SU-DHL-6 (cell line): ENCODE results near the gene TSC22D4.
"Not testable (repeated sequence)": the region's sequence is repeated elsewhere in the genome, so short reads cannot be mapped to it uniquely, and the experiment has no call there.

Source experiments
- H2AFZ ChIP-seq: fragments of 200-600 bp; sonication (generic); 2 replicates; pipeline ENCODE4 v1.6.1; 2014; ENCODE audit warnings: low read depth, mild to moderate bottlenecking, moderate library complexity, mixed read lengths, antibody characterized with exemption, low read length; ENCODE audit not compliant: severe bottlenecking
- H3F3A ChIP-seq: fragments of 200-600 bp; shearing (Covaris generic); 2 replicates; pipeline ENCODE4 v1.6.0; 2016; ENCODE audit warnings: antibody characterized with exemption, mild to moderate bottlenecking; ENCODE audit not compliant: insufficient read depth
- H3K27ac ChIP-seq: fragments of 200-600 bp; sonication (generic); 2 replicates; pipeline ENCODE4 v1.5.1; 2016; ENCODE audit warnings: low read depth, mild to moderate bottlenecking, low read length, moderate library complexity, mixed read lengths
- H3K27me3 ChIP-seq: fragments of 200-600 bp; sonication (generic), shearing (Covaris generic); 2 replicates; pipeline ENCODE4 v1.6.0; 2014; ENCODE audit warnings: mild to moderate bottlenecking, low read length
- H3K36me3 ChIP-seq: fragments of 200-600 bp; sonication (generic); 2 replicates; pipeline ENCODE4 v1.6.1; 2014; ENCODE audit warnings: mild to moderate bottlenecking, low read length, mixed read lengths
- H3K4me2 ChIP-seq: fragments of 300-600, 200-600 bp; shearing (Covaris generic), sonication (generic); 2 replicates; pipeline ENCODE4 v1.6.0; 2014; ENCODE audit warnings: low read length, low read depth, mild to moderate bottlenecking; ENCODE audit not compliant: poor library complexity, severe bottlenecking
- H3K4me3 ChIP-seq: fragments of 200-600 bp; sonication (generic); 2 replicates; pipeline ENCODE4 v1.5.1; 2014; ENCODE audit warnings: antibody characterized with exemption, low read length, mild to moderate bottlenecking, mixed read lengths; ENCODE audit not compliant: insufficient read depth, poor library complexity, severe bottlenecking
- H3K79me2 ChIP-seq: fragments of 200-600 bp; sonication (generic); 2 replicates; pipeline ENCODE4 v1.6.1; 2014; ENCODE audit warnings: mild to moderate bottlenecking, low read length, moderate library complexity; ENCODE audit not compliant: insufficient read depth
- H3K9ac ChIP-seq: fragments of 200-600 bp; sonication (generic); 2 replicates; pipeline ENCODE4 v1.7.0; 2014; ENCODE audit warnings: mild to moderate bottlenecking, low read length
- H3K9me2 ChIP-seq: fragments of 200-600 bp; sonication (generic); replicated peaks from 2 replicates; pipeline ENCODE4 v1.6.1; 2014; ENCODE audit warnings: low read length; ENCODE audit not compliant: insufficient read depth
- H3K9me3 ChIP-seq: fragments of 200-600 bp; sonication (generic); 2 replicates; pipeline ENCODE4 v1.6.1; 2014; ENCODE audit warnings: low read length, mixed read lengths; ENCODE audit not compliant: insufficient read depth
- H4K20me1 ChIP-seq: fragments of 200-600 bp; sonication (generic); 2 replicates; pipeline ENCODE4 v1.6.1; 2014; ENCODE audit warnings: low read depth, mild to moderate bottlenecking, antibody characterized with exemption, low read length, moderate library complexity, mixed read lengths
- CTCF ChIP-seq: fragments of 200-600 bp; sonication (generic); IDR thresholded peaks from one replicate; pipeline ENCODE4 v1.5.1; 2017; ENCODE audit warnings: antibody characterized with exemption, mild to moderate bottlenecking, low read length, moderate library complexity; ENCODE audit not compliant: insufficient read depth, poor library complexity, severe bottlenecking
- EZH2phosphoT487 ChIP-seq: fragments of 200-600 bp; sonication (generic), shearing (Covaris generic); conservative IDR thresholded peaks from 2 replicates; pipeline ENCODE4 v1.6.1; 2018; ENCODE audit warnings: mild to moderate bottlenecking, antibody characterized with exemption, low read length, moderate library complexity, mixed read lengths

Gene TSC22D4

GRCh38 chr7:100456562-100456961 is 22.5 kb downstream of the TSC22D4 start:
- H3K9ac ChIP-seq, result no peak overlapping the region
- no peak overlapping the region for H3K4me3 ChIP-seq
- TF ChIP-seq CTCF (no peak), EZH2phosphoT487 (no peak)
- no peaks in the 10 kb centered on the region for H3K36me3 ChIP-seq
- H3K27ac ChIP-seq, result no peak overlapping the region
- no peaks in the 10 kb centered on the region for H3F3A ChIP-seq
- H3K4me2 ChIP-seq, result no peak overlapping the region
- no peaks in the 10 kb centered on the region for H3K79me2 ChIP-seq
- no peaks in the 10 kb centered on the region for H3K27me3 ChIP-seq
- no peaks in the 10 kb centered on the region for H4K20me1 ChIP-seq
- H3K9me2 ChIP-seq, result no peaks in the 10 kb centered on the region
- H3K9me3 ChIP-seq, result no peaks in the 10 kb centered on the region
- no peak overlapping the region for H2AFZ ChIP-seq

- Histone ChIP-seq H3K36me3 (no peaks in the 10 kb centered on the region), H2AFZ (no peak overlapping the region), H3K27me3 (no peaks in the 10 kb centered on the region), H3K27ac (no peak overlapping the region), H3K4me3 (no peak overlapping the region), H3K9me2 (no peaks in the 10 kb centered on the region), H3F3A (no peaks in the 10 kb centered on the region), H4K20me1 (no peaks in the 10 kb centered on the region), H3K79me2 (no peaks in the 10 kb centered on the region), H3K9ac (no peak overlapping the region), H3K4me2 (no peak overlapping the region), H3K9me3 (no peaks in the 10 kb centered on the region)
- no peak for TF ChIP-seq EZH2phosphoT487
- no peak for TF ChIP-seq CTCF
Measured at GRCh38 chr7:100455206-100455605, 23.8 kb downstream of the TSC22D4 start.

- H3F3A ChIP-seq, H4K20me1 ChIP-seq, H3K9ac ChIP-seq, H3K36me3 ChIP-seq, H3K79me2 ChIP-seq, H3K9me3 ChIP-seq, H3K4me3 ChIP-seq, H3K27me3 ChIP-seq, H2AFZ ChIP-seq, H3K9me2 ChIP-seq, H3K4me2 ChIP-seq, H3K27ac ChIP-seq: not testable (repeated sequence)
Measured at GRCh38 chr7:100453854-100454253, 25.2 kb downstream of the TSC22D4 start.

GRCh38 chr7:100452513-100452912 is 26.5 kb downstream of the TSC22D4 start:
- Histone ChIP-seq H3K9me2 (no peaks in the 10 kb centered on the region), H3K36me3 (no peaks in the 10 kb centered on the region), H3K4me2 (no peak overlapping the region), H3K79me2 (no peaks in the 10 kb centered on the region), H4K20me1 (no peaks in the 10 kb centered on the region), H3K4me3 (no peak overlapping the region), H3K9ac (no peak overlapping the region), H2AFZ (no peak overlapping the region), H3K27me3 (no peaks in the 10 kb centered on the region), H3F3A (0 out of 2 replicates have a peak, but pooled peaks cover 4% of the 10 kb centered on the region), H3K9me3 (no peaks in the 10 kb centered on the region), H3K27ac (no peak overlapping the region)
- TF ChIP-seq EZH2phosphoT487 (no peak), CTCF (no peak)
